Heart right ventricle (tissue), 16 donors: ENCODE data around the gene OVCH2. TPM values are rescaled to one million over a fixed set of nuclear protein-coding genes. Genes with fewer than 3 reads are reported as not detected.

Experiments
- ATAC-seq, 8 donors: fragments of 200-7000 bp; cut with Tn5 transposase; one replicate each; pipeline ENCODE4 v1.9.1; 2020; ENCODE audit warnings: mild to moderate bottlenecking in 8 of 8, moderate library complexity in 8 of 8, moderate number of reproducible peaks in 1 of 8
- DNase-seq, 2 donors: peaks; one replicate each; pipeline ENCODE4 v3.0.0-alpha.2; 2020
- H3K27ac ChIP-seq, 10 donors: fragments of 200-600 bp; sonication (generic) in 2 of 10; one replicate each; pipeline versions ENCODE4 v1.5.0 to v1.8.0; 2020 to 2022; ENCODE audit warnings: mild to moderate bottlenecking in 3 of 10
- H3K27me3 ChIP-seq, 7 donors: fragments of 200-600 bp; one replicate each; pipeline ENCODE4 v1.8.0; 2021 to 2022; ENCODE audit warnings: mild to moderate bottlenecking in 2 of 7
- H3K36me3 ChIP-seq, 9 donors: fragments of 200-600 bp; sonication (generic) in 1 of 9; one replicate each; pipeline versions ENCODE4 v1.5.0 to v1.8.0; 2020 to 2022; ENCODE audit warnings: mild to moderate bottlenecking in 2 of 9
- H3K4me1 ChIP-seq, 9 donors: fragments of 200-600 bp; sonication (generic) in 1 of 9; one replicate each; pipeline versions ENCODE4 v1.5.0 to v1.8.0; 2020 to 2022; ENCODE audit warnings: mild to moderate bottlenecking in 4 of 9
- H3K4me3 ChIP-seq, 10 donors: fragments of 200-600 bp; sonication (generic) in 2 of 10; one replicate each; pipeline versions ENCODE4 v1.5.0 to v1.8.0; 2020 to 2022; ENCODE audit warnings: mild to moderate bottlenecking in 7 of 10, moderate library complexity in 2 of 10
- H3K9me3 ChIP-seq, 11 donors: fragments of 200-600 bp in 10 of 11; sonication (generic) in 2 of 11; one replicate each; pipeline versions ENCODE4 v1.5.0 to v1.8.0; 2013 to 2022; ENCODE audit warnings: mild to moderate bottlenecking in 2 of 11, control low read depth in 1 of 11, moderate library complexity in 1 of 11
- CTCF ChIP-seq, 9 donors: fragments of 200-600 bp; sonication (generic) in 2 of 9; IDR thresholded peaks; one replicate each; pipeline versions ENCODE4 v1.5.0 to v1.8.0; 2021 to 2022; ENCODE audit warnings: antibody characterized with exemption in 9 of 9, mild to moderate bottlenecking in 5 of 9, moderate library complexity in 1 of 9
- WGBS, 2 donors: extraction: QIAGEN DNeasy Blood & Tissue Kit; methylation state at CpG; one replicate each; pipeline ENCODE4 v1.1.7; 2013; ENCODE audit warnings: inconsistent platforms in 1 of 2; 5-methylcytosine and 5-hydroxymethylcytosine counted together
- intact Hi-C, 10 donors: fragments of 100-400 bp; cut with DNase I; formaldehyde crosslinking; loops; one replicate each; pipeline versions ENCODE4 v1.11.1 to v1.14.2; 2022
- polyA plus RNA-seq, 2 donors: library from polyadenylated mRNA; stranded (reverse); fragments of 200-250 nt; gene quantifications; one replicate each; pipeline ENCODE4 v1.2.3, GENCODE V29; 2013
- total RNA-seq, 10 donors: library from RNA; stranded (reverse); fragmentation: NEBNext Ultra II Directional in 3 of 10; extraction: Animal tissue kit (Norgen Biotek cat#: 25700) in 3 of 10; gene quantifications; one replicate each; pipeline versions ENCODE4 v1.2.1 to v1.2.4, GENCODE V29; 2021 to 2023
- donor health status: Arrhythmogenic right ventricular cardiomyopathy.
- donor health status: ischemic (EF 13 %, LVEDD 7.1; RV severe dilation, severe dysfunction).
- donor health status: healthy with polysubstance abuse.
- donor health status: DM: no; HTN: yes; CAD: no.
- donor health status: DM: no; HTN: no; CAD: no.
- donor health status: ischemic (EF 25% LVEDD 6.9; RV normal size, moderate dysfunction).
- donor health status: ischemic (EF 25% LVEDD 5.7; RV mildly dilated, moderate dysfunction).
- donor health status: healthy.
- donor health status: DM: yes; HTN: yes; CAD: no.
- donor health status: Ischemic cardiomyopathy.
- donor health status: ischemic (EF 35%, LVEDD 5.7; RV mildly dilated, moderate dysfunction).
- donor health status: nonischemic (EF 11% LVEDD 7.7; RV severe dilation, severe dysfunction).
- donor health status: DM: yes; HTN: yes; CAD: no.
- donor health status: PGD.
- donor health status: ischemic (EF 29% LVEDD 5.4; RV normal size, mild dysfunction).
- donor health status: nonischemic (EF 23%, LVEDD 6.1; RV moderate dilation, normal function).

OVCH2 gene
- total and polyA plus RNA-seq, 12 donors: not detected

GRCh38 chr11:7691759-7692350, 14.4 kb downstream of the OVCH2 start:
- intact Hi-C loops: loop anchor here in 4 of 10 donors (5.0 to 10.0 kb wide), 2 partner anchors 595 to 597 kb away; no protein-coding TSS in a partner anchor
- DNase-seq: no peak
- Histone ChIP-seq H3K36me3 (no peaks in the 10 kb centered on the region), H3K9me3 (no peaks in the 10 kb centered on the region), H3K27ac (no peak overlapping the region), H3K4me1 (no peaks in the 10 kb centered on the region), H3K4me3 (no peak overlapping the region), H3K27me3 (peaks cover 0 to 36% (median 8%) of the 10 kb centered on the region in 7 donors)
- WGBS, 2 donors: 67 to 72% methylated on average over 6 of the region's 6 CpGs
- ATAC-seq: no peak
- no peak for TF ChIP-seq CTCF (IDR thresholded peaks at IDR 0.05)

GRCh38 chr11:7690648-7691047, 15.6 kb downstream of the OVCH2 start:
- 70 to 79% methylated on average over 6 of the region's 6 CpGs for WGBS, 2 donors
- ATAC-seq: no peak
- peaks cover 0 to 36% (median 8%) of the 10 kb centered on the region in 7 donors for H3K27me3 ChIP-seq

GRCh38 chr11:7689239-7689638, 17.0 kb downstream of the OVCH2 start:
- Histone ChIP-seq H3K27ac (no peak overlapping the region), H3K36me3 (no peaks in the 10 kb centered on the region), H3K4me3 (no peak overlapping the region), H3K4me1 (no peaks in the 10 kb centered on the region), H3K27me3 (peaks cover 0 to 33% (median 8%) of the 10 kb centered on the region in 7 donors), H3K9me3 (no peaks in the 10 kb centered on the region)
- ATAC-seq: no peak
- WGBS, 2 donors: 64 to 80% methylated on average over 4 of the region's 4 CpGs
- TF ChIP-seq CTCF (IDR thresholded peaks at IDR 0.05): no peak
- intact Hi-C loops: loop anchor here in 6 of 10 donors (2.0 to 10.0 kb wide), 4 partner anchors 174 to 877 kb away; partner anchors contain the start of gene PPFIBP2 (in 1 of the 6)
- DNase-seq: no peak

More at GRCh38 chr11:7690648-7691047, 15.6 kb downstream of the OVCH2 start:
- no peak for DNase-seq
- Histone ChIP-seq H3K9me3 (no peaks in the 10 kb centered on the region), H3K4me1 (no peaks in the 10 kb centered on the region), H3K27ac (no peak overlapping the region), H3K4me3 (no peak overlapping the region), H3K36me3 (no peaks in the 10 kb centered on the region)
- intact Hi-C loops: loop anchor here in 4 of 10 donors (5.0 to 10.0 kb wide), 2 partner anchors 593 to 596 kb away; no protein-coding TSS in a partner anchor
- TF ChIP-seq CTCF (IDR thresholded peaks at IDR 0.05): no peak

GRCh38 chr11:7688238-7688826, 17.9 kb downstream of the OVCH2 start:
- Histone ChIP-seq H3K27me3 (peaks cover 0 to 24% (median 6%) of the 10 kb centered on the region in 7 donors), H3K27ac (no peak overlapping the region), H3K9me3 (no peaks in the 10 kb centered on the region), H3K4me3 (no peak overlapping the region), H3K4me1 (no peaks in the 10 kb centered on the region), H3K36me3 (no peaks in the 10 kb centered on the region)
- ATAC-seq (no peak), DNase-seq (no peak)
- WGBS, 2 donors: 18 to 37% methylated on average over 4 of the region's 4 CpGs
- intact Hi-C loops: loop anchor here in 6 of 10 donors (2.0 to 10.0 kb wide), 4 partner anchors 174 to 876 kb away; partner anchors contain the start of gene PPFIBP2 (in 1 of the 6)
- peak; percentile 41 to 82 (median 75) for TF ChIP-seq CTCF (IDR thresholded peaks at IDR 0.05)
